ENCODE data around the gene SZT2. TPM values are rescaled to one million over a fixed set of nuclear protein-coding genes. Genes with fewer than 3 reads are reported as not detected.

The SZT2 gene
- total RNA-seq, 1 donor from 2014 or later = 63.6 TPM

GRCh38 chr1:43479414-43479813 is 89.7 kb downstream of the SZT2 start:
- H3K9me3 Mint-ChIP-seq (ENCODE audit: unreplicated experiment) = no peaks in the 10 kb centered on the region
- DNase-seq (ENCODE audit: extremely low spot score, unreplicated experiment) = no peak
- no peaks in the 10 kb centered on the region for H3K27me3 Mint-ChIP-seq (ENCODE audit: unreplicated experiment)
- TF ChIP-seq CTCF (IDR thresholded peaks at IDR 0.05) = no peak
- H3K27ac Mint-ChIP-seq (ENCODE audit: unreplicated experiment) = no peak overlapping the region
- no peaks in the 10 kb centered on the region for H3K36me3 Mint-ChIP-seq (ENCODE audit: unreplicated experiment)
- peaks cover 12% of the 10 kb centered on the region for H3K4me1 Mint-ChIP-seq (ENCODE audit: unreplicated experiment)
- no peak overlapping the region for H3K4me3 Mint-ChIP-seq (ENCODE audit: unreplicated experiment)

- Mint-ChIP-seq H3K4me1 (ENCODE audit: unreplicated experiment) (peaks cover 5% of the 10 kb centered on the region), H3K9me3 (ENCODE audit: unreplicated experiment) (no peaks in the 10 kb centered on the region), H3K27me3 (ENCODE audit: unreplicated experiment) (no peaks in the 10 kb centered on the region), H3K4me3 (ENCODE audit: unreplicated experiment) (no peak overlapping the region), H3K36me3 (ENCODE audit: unreplicated experiment) (no peaks in the 10 kb centered on the region), H3K27ac (ENCODE audit: unreplicated experiment) (no peak overlapping the region)
- no peak for DNase-seq (ENCODE audit: extremely low spot score, unreplicated experiment)
- TF ChIP-seq CTCF (IDR thresholded peaks at IDR 0.05) = no peak
Measured at GRCh38 chr1:43481491-43481890, 91.8 kb downstream of the SZT2 start.

GRCh38 chr1:43482215-43482614 is 92.5 kb downstream of the SZT2 start:
- H3K27me3 Mint-ChIP-seq (ENCODE audit: unreplicated experiment) = no peaks in the 10 kb centered on the region
- no peaks in the 10 kb centered on the region for H3K36me3 Mint-ChIP-seq (ENCODE audit: unreplicated experiment)
- no peaks in the 10 kb centered on the region for H3K9me3 Mint-ChIP-seq (ENCODE audit: unreplicated experiment)
- DNase-seq (ENCODE audit: extremely low spot score, unreplicated experiment) = no peak
- H3K27ac Mint-ChIP-seq (ENCODE audit: unreplicated experiment) = no peak overlapping the region
- TF ChIP-seq CTCF (IDR thresholded peaks at IDR 0.05) = no peak
- H3K4me3 Mint-ChIP-seq (ENCODE audit: unreplicated experiment) = no peak overlapping the region
- peaks cover 3% of the 10 kb centered on the region for H3K4me1 Mint-ChIP-seq (ENCODE audit: unreplicated experiment)

GRCh38 chr1:43484367-43484766 is 94.7 kb downstream of the SZT2 start:
- Mint-ChIP-seq H3K36me3 (ENCODE audit: unreplicated experiment) (peaks cover 8% of the 10 kb centered on the region), H3K27ac (ENCODE audit: unreplicated experiment) (no peak overlapping the region), H3K9me3 (ENCODE audit: unreplicated experiment) (peaks cover 9% of the 10 kb centered on the region), H3K4me3 (ENCODE audit: unreplicated experiment) (no peak overlapping the region), H3K27me3 (ENCODE audit: unreplicated experiment) (no peaks in the 10 kb centered on the region), H3K4me1 (ENCODE audit: unreplicated experiment) (peaks cover 3% of the 10 kb centered on the region)
- TF ChIP-seq CTCF (IDR thresholded peaks at IDR 0.05) = no peak
- no peak for DNase-seq (ENCODE audit: extremely low spot score, unreplicated experiment)

GRCh38 chr1:43488165-43488564 is 98.5 kb downstream of the SZT2 start:
- H3K9me3 Mint-ChIP-seq (ENCODE audit: unreplicated experiment) = peaks cover 21% of the 10 kb centered on the region
- H3K36me3 Mint-ChIP-seq (ENCODE audit: unreplicated experiment) = peaks cover 12% of the 10 kb centered on the region
- peaks cover 2% of the 10 kb centered on the region for H3K4me1 Mint-ChIP-seq (ENCODE audit: unreplicated experiment)
- H3K4me3 Mint-ChIP-seq (ENCODE audit: unreplicated experiment) = no peak overlapping the region
- TF ChIP-seq CTCF (IDR thresholded peaks at IDR 0.05) = no peak
- no peak for DNase-seq (ENCODE audit: extremely low spot score, unreplicated experiment)
- H3K27me3 Mint-ChIP-seq (ENCODE audit: unreplicated experiment) = no peaks in the 10 kb centered on the region
- H3K27ac Mint-ChIP-seq (ENCODE audit: unreplicated experiment) = no peak overlapping the region
